ENCODE measurements around the gene PTGES. TPM values are rescaled to one million over a fixed set of nuclear protein-coding genes. Genes with fewer than 3 reads are reported as not detected.

The PTGES gene
- total and polyA plus RNA-seq, 5 donors from 2014 or later, result 0.17 TPM; not detected in 4

DNA sequence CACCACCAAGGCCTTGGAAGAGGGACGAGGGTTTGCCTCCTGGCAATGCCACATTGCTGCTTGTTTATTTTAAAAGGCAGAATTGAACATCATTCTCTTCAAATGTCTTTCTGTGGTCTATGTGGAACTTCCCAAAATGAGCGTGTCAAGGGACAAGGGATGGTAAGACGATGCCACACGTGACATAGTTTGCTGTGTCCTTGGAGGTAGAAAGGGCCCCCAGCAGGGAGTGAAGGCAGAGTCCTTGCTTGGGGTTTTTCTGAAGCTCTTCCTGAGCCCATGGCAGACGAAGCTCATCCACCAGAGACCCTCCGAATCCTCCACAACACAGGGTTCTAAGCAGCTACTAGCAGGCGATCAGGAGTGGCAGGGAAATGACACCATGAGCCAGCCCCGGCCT, 59.1 kb downstream of the PTGES start:
- Mint-ChIP-seq H3K9me3 (no peaks in the 10 kb centered on the region), H3K36me3 (no peaks in the 10 kb centered on the region), H3K27ac (no peak overlapping the region), H3K27me3 (peaks cover 32% of the 10 kb centered on the region), H3K4me1 (peaks cover 0 to 3% (median 0%) of the 10 kb centered on the region in 4 donors), H3K4me3 (no peak overlapping the region)
- Histone ChIP-seq H3K4me3 (ENCODE audit: low read depth, low read length) (no peak overlapping the region), H3K4me1 (ENCODE audit: control insufficient read depth, insufficient read depth, low read length, poor library complexity, severe bottlenecking) (no peaks in the 10 kb centered on the region), H3K36me3 (ENCODE audit: control insufficient read depth, insufficient read depth, low read length) (no peaks in the 10 kb centered on the region), H3K27me3 (ENCODE audit: control insufficient read depth, insufficient read depth, low read length) (peaks cover 3% of the 10 kb centered on the region), H3K27ac (ENCODE audit: insufficient read depth, low read length, poor library complexity, severe bottlenecking) (no peak overlapping the region), H3K9me3 (ENCODE audit: control insufficient read depth in 2 of 2, low read length in 2 of 2) (peaks cover 0 to 2% of the 10 kb centered on the region in 2 experiments)
- ATAC-seq (ENCODE audit: low read depth in 2 of 2), result no peak
- no peak for DNase-seq

DNA sequence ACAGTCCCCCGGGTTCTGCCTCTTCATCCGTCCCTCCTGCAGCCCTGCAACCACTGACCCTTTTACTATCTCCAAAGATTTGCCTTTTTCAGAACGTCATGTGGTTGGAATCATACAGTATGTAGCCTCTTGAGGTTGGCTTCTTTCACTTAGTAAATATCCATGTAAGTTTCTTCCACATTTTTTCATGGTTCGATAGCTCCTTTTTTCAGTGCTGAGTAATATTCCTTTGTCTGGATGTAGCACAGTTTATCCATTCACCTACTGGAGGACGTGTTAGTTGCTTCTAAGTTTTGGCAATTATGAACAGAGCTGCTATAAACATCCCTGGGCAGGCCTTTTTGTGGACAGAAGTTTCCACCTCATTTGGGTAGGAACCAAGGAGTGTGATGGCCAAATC, 60.3 kb downstream of the PTGES start:
- ATAC-seq (ENCODE audit: low read depth in 2 of 2) (no peak), DNase-seq (no peak)
- no peaks in the 10 kb centered on the region for H3K27me3 ChIP-seq (ENCODE audit: control insufficient read depth, insufficient read depth, low read length)
- no peaks in the 10 kb centered on the region for H3K9me3 Mint-ChIP-seq
- H3K36me3 Mint-ChIP-seq, result no peaks in the 10 kb centered on the region
- no peak overlapping the region for H3K27ac Mint-ChIP-seq
- no peaks in the 10 kb centered on the region for H3K4me1 ChIP-seq (ENCODE audit: control insufficient read depth, insufficient read depth, low read length, poor library complexity, severe bottlenecking)
- no peak overlapping the region for H3K27ac ChIP-seq (ENCODE audit: insufficient read depth, low read length, poor library complexity, severe bottlenecking)
- H3K4me3 Mint-ChIP-seq, result peak overlapping the region in 1 of 4 donors; percentile 16
- no peaks in the 10 kb centered on the region for H3K36me3 ChIP-seq (ENCODE audit: control insufficient read depth, insufficient read depth, low read length)
- H3K4me3 ChIP-seq (ENCODE audit: low read depth, low read length), result no peak overlapping the region
- H3K4me1 Mint-ChIP-seq, result peaks cover 0 to 3% (median 0%) of the 10 kb centered on the region in 4 donors
- H3K27me3 Mint-ChIP-seq, result peaks cover 27% of the 10 kb centered on the region
- peaks cover 0 to 2% of the 10 kb centered on the region in 2 experiments for H3K9me3 ChIP-seq (ENCODE audit: control insufficient read depth in 2 of 2, low read length in 2 of 2)

Other genes starting within 250 kb of the PTGES start
- not detected for gene C9orf50, start 131.9 kb downstream of the PTGES start, total RNA-seq
- not detected for gene C9orf50, start 131.9 kb downstream of the PTGES start, polyA plus RNA-seq
- 37.4 TPM for gene NTMT1, start 126.9 kb downstream of the PTGES start, total RNA-seq
- 10 to 100 TPM; 41.9 to 56.7 (median 52.8) TPM for gene NTMT1, start 126.9 kb downstream of the PTGES start, polyA plus RNA-seq
- 27.8 TPM for gene ASB6, start 110.9 kb downstream of the PTGES start, total RNA-seq
- 10 to 100 TPM; 21.7 to 26.9 (median 23.7) TPM for gene ASB6, start 110.9 kb downstream of the PTGES start, polyA plus RNA-seq
- not detected for gene PRRX2, start 87.4 kb downstream of the PTGES start, total RNA-seq
- not detected for gene PRRX2, start 87.4 kb downstream of the PTGES start, polyA plus RNA-seq
- 25.5 TPM for gene TOR1B, start 50.1 kb upstream of the PTGES start, total RNA-seq
- 10 to 100 TPM; 11.6 to 27.2 (median 14.5) TPM for gene TOR1B, start 50.1 kb upstream of the PTGES start, polyA plus RNA-seq
- gene TOR1A, start 71.1 kb upstream of the PTGES start, total RNA-seq, result 19.3 TPM
- 10 to 100 TPM; 63.6 to 72.7 (median 69.6) TPM for gene TOR1A, start 71.1 kb upstream of the PTGES start, polyA plus RNA-seq
- gene C9orf78, start 82.2 kb upstream of the PTGES start, total RNA-seq, result 91.6 TPM
- gene C9orf78, start 82.2 kb upstream of the PTGES start, polyA plus RNA-seq, result 100 to 1,000 TPM; 155 to 196 (median 170) TPM
- gene USP20, start 82.4 kb upstream of the PTGES start, total RNA-seq, result 116 TPM
- 10 to 100 TPM; 37.1 to 54.7 (median 46.9) TPM for gene USP20, start 82.4 kb upstream of the PTGES start, polyA plus RNA-seq